Stimulated activated naive CD8-positive, alpha-beta T cell treated with anti-CD3 and anti-CD28 coated beads, Interleukin-15, amount 100 ng/mL, for 72 hours (primary cell): Measurements from ENCODE around the gene TMEM221.
A peak's percentile ranks its signal among the peaks of the same experiment; 100 is the strongest.

Experiments used
- ATAC-seq: fragments of 150-1000 bp; cut with Tn5 transposase; 2 replicates; pipeline ENCODE4 v1.10.0; 2021; ENCODE audit warnings: mild to moderate bottlenecking, moderate library complexity
- DNase-seq, 2 donors: peaks; one replicate each; pipeline ENCODE4 v3.0.0; 2021 to 2022
- H3K27ac Mint-ChIP-seq, 2 donors: one replicate each; pipeline ENCODE4 v1.8.0; 2022; ENCODE audit warnings: mild to moderate bottlenecking in 2 of 2, mixed read lengths in 2 of 2, moderate library complexity in 2 of 2
- H3K27me3 Mint-ChIP-seq: one replicate; pipeline ENCODE4 v1.8.0; 2022; ENCODE audit warnings: mixed read lengths
- H3K4me1 Mint-ChIP-seq: one replicate; pipeline ENCODE4 v1.8.0; 2022; ENCODE audit warnings: mild to moderate bottlenecking, mixed read lengths
- H3K4me3 Mint-ChIP-seq, 2 donors: one replicate each; pipeline ENCODE4 v1.8.0; 2022; ENCODE audit warnings: mild to moderate bottlenecking in 2 of 2, mixed read lengths in 2 of 2, moderate library complexity in 1 of 2
- H3K9me3 Mint-ChIP-seq, 2 donors: one replicate each; pipeline ENCODE4 v1.8.0; 2022; ENCODE audit warnings: mixed read lengths in 2 of 2

The TMEM221 gene

GRCh38 chr19:17406046-17406886, 42.2 kb downstream of the TMEM221 start:
- no peaks in the 10 kb centered on the region for H3K27me3 Mint-ChIP-seq
- ATAC-seq (peak; percentile 62), DNase-seq (peak; percentile 33 to 79)
- H3K27ac Mint-ChIP-seq: peak overlapping the region; percentile 98
- peak overlapping the region; percentile 87 to 92 for H3K4me3 Mint-ChIP-seq
- peaks cover 44% of the 10 kb centered on the region for H3K4me1 Mint-ChIP-seq
- H3K9me3 Mint-ChIP-seq: no peaks in the 10 kb centered on the region

GRCh38 chr19:17405250-17406045, 43.0 kb downstream of the TMEM221 start, which contains the start of gene BST2:
Gene BST2 (minus strand): TSS chr19:17405630. CDS start chr19:17405575, 55 bp downstream.
- DNase-seq (peak; percentile 51 to 77), ATAC-seq (peak; percentile 85)
- H3K4me1 Mint-ChIP-seq: peaks cover 43% of the 10 kb centered on the region
- H3K9me3 Mint-ChIP-seq: no peaks in the 10 kb centered on the region
- peak within 1 kb of the TSS; percentile 87 to 92 for H3K4me3 Mint-ChIP-seq
- peak within 1 kb of the TSS; percentile 98 for H3K27ac Mint-ChIP-seq
- no peaks in the 10 kb centered on the region for H3K27me3 Mint-ChIP-seq

GRCh38 chr19:17404621-17405249, 43.7 kb downstream of the TMEM221 start:
- H3K4me3 Mint-ChIP-seq: peak overlapping the region; percentile 87 to 92
- no peaks in the 10 kb centered on the region for H3K27me3 Mint-ChIP-seq
- peak in 1 of 2 donors; percentile 13 for DNase-seq
- H3K4me1 Mint-ChIP-seq: peaks cover 43% of the 10 kb centered on the region
- H3K9me3 Mint-ChIP-seq: no peaks in the 10 kb centered on the region
- peak overlapping the region; percentile 98 for H3K27ac Mint-ChIP-seq
- ATAC-seq: no peak

GRCh38 chr19:17404015-17404414, 44.5 kb downstream of the TMEM221 start:
- ATAC-seq (no peak), DNase-seq (no peak)
- Mint-ChIP-seq H3K27me3 (no peaks in the 10 kb centered on the region), H3K9me3 (no peaks in the 10 kb centered on the region), H3K4me3 (peak overlapping the region; percentile 87 to 92), H3K4me1 (peaks cover 43% of the 10 kb centered on the region), H3K27ac (peak overlapping the region in 1 of 2 donors; percentile 80)

- ATAC-seq: peak; percentile 4
- H3K4me1 Mint-ChIP-seq: peaks cover 43% of the 10 kb centered on the region
- peak overlapping the region in 1 of 2 donors; percentile 80 for H3K27ac Mint-ChIP-seq
- peak overlapping the region; percentile 87 to 92 for H3K4me3 Mint-ChIP-seq
- peak; percentile 44 to 47 for DNase-seq
- no peaks in the 10 kb centered on the region for H3K9me3 Mint-ChIP-seq
- H3K27me3 Mint-ChIP-seq: no peaks in the 10 kb centered on the region
Measured at GRCh38 chr19:17402982-17403855, 45.2 kb downstream of the TMEM221 start.

GRCh38 chr19:17401628-17402027, 46.8 kb downstream of the TMEM221 start:
- Mint-ChIP-seq H3K27ac (no peak overlapping the region), H3K27me3 (no peaks in the 10 kb centered on the region), H3K9me3 (no peaks in the 10 kb centered on the region), H3K4me3 (no peak overlapping the region), H3K4me1 (peaks cover 31% of the 10 kb centered on the region)
- DNase-seq (no peak), ATAC-seq (no peak)

GRCh38 chr19:17398902-17399527, 49.5 kb downstream of the TMEM221 start:
- no peaks in the 10 kb centered on the region for H3K27me3 Mint-ChIP-seq

GRCh38 chr19:17394891-17395415, 53.5 kb downstream of the TMEM221 start:
- peak overlapping the region; percentile 6 to 42 for H3K27ac Mint-ChIP-seq

More at GRCh38 chr19:17398902-17399527, 49.5 kb downstream of the TMEM221 start:
- Mint-ChIP-seq H3K4me3 (no peak overlapping the region), H3K27ac (no peak overlapping the region), H3K9me3 (no peaks in the 10 kb centered on the region), H3K4me1 (peaks cover 23% of the 10 kb centered on the region)
- ATAC-seq (no peak), DNase-seq (no peak)

GRCh38 chr19:17393914-17394313, 54.6 kb downstream of the TMEM221 start, which contains the start of gene CCDC194:
Gene CCDC194 (minus strand): TSS chr19:17394196. CDS start chr19:17394158, 38 bp downstream.
- DNase-seq (no peak), ATAC-seq (no peak)
- Mint-ChIP-seq H3K27ac (peak within 1 kb of the TSS; percentile 40 to 42), H3K9me3 (no peaks in the 10 kb centered on the region), H3K4me3 (peak within 1 kb of the TSS; percentile 4 to 65), H3K27me3 (peaks cover 16% of the 10 kb centered on the region), H3K4me1 (peaks cover 27% of the 10 kb centered on the region)

More at GRCh38 chr19:17394891-17395415, 53.5 kb downstream of the TMEM221 start:
- Mint-ChIP-seq H3K9me3 (no peaks in the 10 kb centered on the region), H3K4me3 (peak overlapping the region; percentile 4 to 65), H3K4me1 (peaks cover 27% of the 10 kb centered on the region), H3K27me3 (peaks cover 7% of the 10 kb centered on the region)
- DNase-seq (peak; percentile 37 to 62), ATAC-seq (no peak)

- Mint-ChIP-seq H3K4me1 (peaks cover 27% of the 10 kb centered on the region), H3K9me3 (no peaks in the 10 kb centered on the region), H3K27ac (no peak overlapping the region), H3K4me3 (no peak overlapping the region), H3K27me3 (peaks cover 23% of the 10 kb centered on the region)
- ATAC-seq (no peak), DNase-seq (no peak)
Measured at GRCh38 chr19:17393002-17393401, 55.5 kb downstream of the TMEM221 start.

- ATAC-seq (peak; percentile 59), DNase-seq (no peak)
- peaks cover 24% of the 10 kb centered on the region for H3K27me3 Mint-ChIP-seq
- H3K4me3 Mint-ChIP-seq: peak overlapping the region; percentile 87 to 98
- no peaks in the 10 kb centered on the region for H3K9me3 Mint-ChIP-seq
- peaks cover 27% of the 10 kb centered on the region for H3K4me1 Mint-ChIP-seq
- no peak overlapping the region for H3K27ac Mint-ChIP-seq
Measured at GRCh38 chr19:17391371-17392151, 56.9 kb downstream of the TMEM221 start.

- peaks cover 24% of the 10 kb centered on the region for H3K27me3 Mint-ChIP-seq
Measured at GRCh38 chr19:17390665-17391370, 57.6 kb downstream of the TMEM221 start.

More at GRCh38 chr19:17390665-17391370, 57.6 kb downstream of the TMEM221 start:
- Mint-ChIP-seq H3K9me3 (no peaks in the 10 kb centered on the region), H3K4me3 (peak overlapping the region; percentile 87 to 98), H3K4me1 (peaks cover 27% of the 10 kb centered on the region), H3K27ac (peak overlapping the region; percentile 37 to 80)
- DNase-seq (peak; percentile 87 to 89), ATAC-seq (peak; percentile 98)
